ENCODE results near the gene EIF2AK3.

DNA sequence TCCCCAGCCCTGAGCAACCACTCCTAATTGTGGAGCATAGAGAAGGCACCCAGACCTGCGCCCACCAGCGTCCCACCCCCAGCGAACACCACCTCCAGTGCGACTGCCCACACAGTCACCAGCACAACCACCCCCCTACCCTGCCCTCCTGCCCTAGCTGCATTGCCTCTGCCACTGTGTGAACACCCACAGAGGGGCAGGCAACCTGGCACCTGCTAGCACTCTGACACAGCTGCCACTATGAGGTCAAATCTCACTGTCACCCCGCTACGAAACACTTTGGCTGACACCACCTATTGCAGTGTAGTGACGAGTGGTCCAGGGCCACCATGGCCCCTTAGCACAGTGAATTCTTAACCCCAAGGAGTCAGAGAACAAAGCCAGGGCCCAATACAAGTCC is 14.1 kb upstream of the EIF2AK3 start:
- TF ChIP-seq CTCF (IDR thresholded peaks at IDR 0.05 in 2 of 3, conservative IDR thresholded peaks at IDR 0.05 in 1 of 3; ENCODE audit: control insufficient read depth in 2 of 3, extremely low read depth in 1 of 3, insufficient read depth in 1 of 3, low read depth in 3 of 3, low read length in 3 of 3) (no peak), POLR2A (IDR thresholded peaks at IDR 0.05; ENCODE audit: low read depth, low read length) (no peak), CHD2 (IDR thresholded peaks at IDR 0.05; ENCODE audit: borderline replicate concordance, low read depth, low read length) (no peak), CEBPB (IDR thresholded peaks at IDR 0.05; ENCODE audit: borderline replicate concordance in 1 of 2, low read depth in 2 of 2, low read length in 2 of 2) (no peak), USF2 (IDR thresholded peaks at IDR 0.05; ENCODE audit: borderline replicate concordance, low read depth, low read length) (no peak), MEF2A (IDR thresholded peaks at IDR 0.05; ENCODE audit: insufficient read depth, low read depth, low read length) (no peak), STAT3 (IDR thresholded peaks at IDR 0.05; ENCODE audit: low read depth, low read length) (no peak), ZZZ3 (IDR thresholded peaks at IDR 0.05; ENCODE audit: control insufficient read depth, insufficient read length, low read depth) (no peak), POLR2AphosphoS5 (IDR thresholded peaks at IDR 0.05; ENCODE audit: low read length) (no peak), EZH2 (IDR thresholded peaks at IDR 0.05; ENCODE audit: borderline replicate concordance, control insufficient read depth, low read depth, low read length) (no peak), RCOR1 (conservative IDR thresholded peaks at IDR 0.05; ENCODE audit: low read depth, low read length) (no peak)
